ENCODE measurements around the gene CALHM5.
A peak's percentile ranks its signal among the peaks of the same experiment; 100 is the strongest.

CALHM5 gene

DNA sequence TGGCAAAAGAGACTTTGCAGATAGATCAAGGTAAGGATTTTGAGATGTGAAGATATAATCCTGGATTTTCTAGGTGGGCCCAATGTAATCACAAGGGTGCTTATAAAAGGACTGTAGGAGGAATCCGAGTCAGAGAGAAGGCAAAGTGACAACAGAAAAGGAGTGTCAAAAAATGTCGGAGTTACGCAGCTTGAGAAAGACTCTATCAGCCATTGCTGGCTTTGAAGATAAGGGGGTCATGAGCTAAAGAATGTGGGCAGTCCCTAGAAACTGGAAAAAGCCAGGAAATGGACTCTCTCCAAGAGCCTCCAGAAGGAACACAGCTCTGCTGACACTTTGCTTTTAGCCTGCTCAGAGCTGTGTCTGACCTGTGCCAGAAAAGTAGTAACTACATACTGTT lies 51.2 kb downstream of the CALHM5 start:
- H3K27ac Mint-ChIP-seq (ENCODE audit: low read depth), result no peak overlapping the region
- no peaks in the 10 kb centered on the region for H3K36me3 Mint-ChIP-seq (ENCODE audit: insufficient read depth)
- peaks cover 27% of the 10 kb centered on the region for H3K27me3 Mint-ChIP-seq
- ATAC-seq (replicated peaks; ENCODE audit: extremely low read depth, poor library complexity, severe bottlenecking) (no peak), DNase-seq (ENCODE audit: low spot score in 2 of 2) (no peak)
- H3K4me3 Mint-ChIP-seq, result no peak overlapping the region
- no peaks in the 10 kb centered on the region for H3K4me1 Mint-ChIP-seq
- no peaks in the 10 kb centered on the region for H3K9me3 Mint-ChIP-seq

DNA sequence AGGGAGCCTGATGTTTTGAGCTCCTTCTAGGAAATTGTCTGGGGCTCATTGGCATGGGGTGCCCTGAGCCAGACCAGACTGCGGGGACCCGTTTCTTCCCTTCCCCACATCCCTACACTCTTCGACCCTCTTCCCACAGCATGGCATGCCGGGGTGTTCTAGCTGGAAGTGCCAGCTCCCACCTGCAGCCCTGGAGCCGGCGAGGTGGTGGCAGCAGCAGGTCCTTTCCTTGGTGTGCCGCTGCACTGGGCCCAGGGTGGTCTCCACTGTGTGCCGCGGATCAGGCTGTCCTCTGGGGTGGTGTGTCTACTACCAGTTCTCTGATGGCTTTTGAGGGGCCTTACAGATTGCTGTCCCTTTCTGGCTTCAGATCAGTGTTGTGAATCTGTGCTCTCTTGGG lies 52.4 kb downstream of the CALHM5 start:
- H3K4me1 Mint-ChIP-seq, result no peaks in the 10 kb centered on the region
- no peaks in the 10 kb centered on the region for H3K36me3 Mint-ChIP-seq (ENCODE audit: insufficient read depth)
- ATAC-seq (replicated peaks; ENCODE audit: extremely low read depth, poor library complexity, severe bottlenecking) (no peak), DNase-seq (ENCODE audit: low spot score in 2 of 2) (no peak)
- H3K27ac Mint-ChIP-seq (ENCODE audit: low read depth), result no peak overlapping the region
- no peaks in the 10 kb centered on the region for H3K9me3 Mint-ChIP-seq
- H3K27me3 Mint-ChIP-seq, result peaks cover 27% of the 10 kb centered on the region
- no peak overlapping the region for H3K4me3 Mint-ChIP-seq

DNA sequence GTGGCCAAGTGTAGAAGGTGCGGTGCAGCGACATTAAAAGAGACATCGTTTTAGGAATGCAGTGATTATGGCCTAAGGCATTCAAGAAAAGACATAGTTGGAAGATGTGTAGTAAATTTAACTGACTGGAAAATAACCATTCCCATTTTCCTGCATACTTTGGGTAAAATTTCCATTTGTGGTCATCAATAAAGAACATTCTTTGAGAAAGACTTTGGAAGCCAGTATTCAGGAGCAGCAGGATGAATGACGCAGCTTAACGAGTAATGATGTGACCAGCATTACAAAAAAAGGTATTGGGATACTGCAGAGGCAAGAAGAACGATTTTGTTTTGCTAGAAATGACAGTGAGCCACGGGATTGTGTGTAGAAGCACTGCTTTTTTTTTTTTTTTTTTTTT lies 52.9 kb downstream of the CALHM5 start:
- H3K27me3 Mint-ChIP-seq, result peaks cover 27% of the 10 kb centered on the region
- H3K27ac Mint-ChIP-seq (ENCODE audit: low read depth), result no peak overlapping the region
- ATAC-seq (replicated peaks; ENCODE audit: extremely low read depth, poor library complexity, severe bottlenecking), result no peak
- no peaks in the 10 kb centered on the region for H3K4me1 Mint-ChIP-seq
- H3K9me3 Mint-ChIP-seq, result no peaks in the 10 kb centered on the region
- no peaks in the 10 kb centered on the region for H3K36me3 Mint-ChIP-seq (ENCODE audit: insufficient read depth)
- no peak overlapping the region for H3K4me3 Mint-ChIP-seq
- no peak for DNase-seq (ENCODE audit: low spot score in 2 of 2)

DNA sequence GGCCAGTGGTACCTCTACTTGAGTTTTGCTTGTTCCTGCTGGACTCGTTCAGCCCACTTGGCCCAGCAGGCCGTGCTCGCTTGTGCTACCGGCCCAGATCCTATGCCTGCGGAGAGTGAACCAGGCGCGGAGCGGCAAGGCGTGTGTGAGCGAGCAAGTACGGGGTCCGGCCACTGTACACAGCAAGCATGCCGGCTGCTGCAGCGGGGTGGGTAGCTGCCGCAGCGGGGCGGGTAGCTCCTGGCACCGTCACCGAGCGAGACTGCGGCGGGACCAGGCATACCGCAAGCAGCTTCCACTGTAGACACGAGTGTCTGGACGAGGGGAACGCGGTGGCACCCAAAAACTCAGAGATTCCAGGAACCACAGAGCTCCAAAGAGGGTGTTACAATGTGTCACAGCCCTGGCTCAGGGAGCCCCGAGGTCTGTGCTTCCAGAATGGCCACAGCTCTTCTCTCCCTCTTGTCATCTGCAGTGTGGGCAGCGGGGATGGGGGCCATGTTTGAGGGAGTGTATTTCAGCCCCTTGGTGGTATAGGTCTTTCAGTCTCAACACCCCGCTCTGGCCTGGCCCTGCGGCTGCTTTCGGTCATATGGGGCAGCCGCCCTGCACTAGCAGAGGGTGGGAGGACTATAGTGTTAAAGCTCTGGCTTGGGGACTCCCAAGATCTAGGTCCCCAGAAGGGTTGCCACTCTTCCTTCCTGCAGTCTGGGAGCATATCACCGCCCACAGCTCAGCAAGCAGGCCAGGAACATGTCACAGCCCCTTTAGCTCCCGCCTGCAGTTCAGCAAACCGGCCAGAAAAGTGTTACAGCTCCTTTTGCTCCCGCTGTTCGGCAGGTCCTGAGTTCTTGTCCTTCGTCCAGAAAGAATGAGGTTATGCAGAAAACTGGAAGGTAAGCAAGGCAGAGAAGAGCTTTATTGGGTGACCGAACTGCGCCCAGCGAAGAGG lies 53.8 kb downstream of the CALHM5 start:
- no peaks in the 10 kb centered on the region for H3K36me3 Mint-ChIP-seq (ENCODE audit: insufficient read depth)
- DNase-seq (ENCODE audit: low spot score in 2 of 2) (no peak), ATAC-seq (replicated peaks; ENCODE audit: extremely low read depth, poor library complexity, severe bottlenecking) (peak; percentile 30)
- no peaks in the 10 kb centered on the region for H3K9me3 Mint-ChIP-seq
- peaks cover 6% of the 10 kb centered on the region for H3K4me1 Mint-ChIP-seq
- no peak overlapping the region for H3K27ac Mint-ChIP-seq (ENCODE audit: low read depth)
- H3K4me3 Mint-ChIP-seq, result peak overlapping the region; percentile 34
- peaks cover 27% of the 10 kb centered on the region for H3K27me3 Mint-ChIP-seq

DNA sequence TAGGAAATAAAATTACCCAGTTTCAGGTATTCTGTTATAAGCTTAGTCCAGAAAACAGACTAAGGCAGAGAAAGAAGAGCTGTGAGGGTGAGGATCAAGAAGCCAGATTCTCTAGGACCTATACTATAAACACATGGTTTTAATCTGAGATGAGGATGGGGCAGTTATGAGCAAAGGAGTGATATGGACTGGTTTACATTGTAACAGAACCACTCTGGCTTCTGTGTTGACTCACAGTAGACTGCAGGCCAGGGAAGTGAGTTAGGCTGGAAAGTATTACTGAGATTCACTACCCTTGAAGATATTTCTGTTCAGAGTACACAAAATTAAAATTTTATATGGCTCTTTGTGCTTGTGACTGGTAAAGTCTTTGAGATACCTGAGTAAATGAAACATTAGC lies 56.7 kb downstream of the CALHM5 start:
- ATAC-seq (replicated peaks; ENCODE audit: extremely low read depth, poor library complexity, severe bottlenecking), result no peak
- Mint-ChIP-seq H3K9me3 (no peaks in the 10 kb centered on the region), H3K4me1 (peaks cover 27% of the 10 kb centered on the region), H3K4me3 (no peak overlapping the region), H3K27me3 (peaks cover 13% of the 10 kb centered on the region), H3K27ac (ENCODE audit: low read depth) (no peak overlapping the region), H3K36me3 (ENCODE audit: insufficient read depth) (peaks cover 18% of the 10 kb centered on the region)
- no peak for DNase-seq (ENCODE audit: low spot score in 2 of 2)

DNA sequence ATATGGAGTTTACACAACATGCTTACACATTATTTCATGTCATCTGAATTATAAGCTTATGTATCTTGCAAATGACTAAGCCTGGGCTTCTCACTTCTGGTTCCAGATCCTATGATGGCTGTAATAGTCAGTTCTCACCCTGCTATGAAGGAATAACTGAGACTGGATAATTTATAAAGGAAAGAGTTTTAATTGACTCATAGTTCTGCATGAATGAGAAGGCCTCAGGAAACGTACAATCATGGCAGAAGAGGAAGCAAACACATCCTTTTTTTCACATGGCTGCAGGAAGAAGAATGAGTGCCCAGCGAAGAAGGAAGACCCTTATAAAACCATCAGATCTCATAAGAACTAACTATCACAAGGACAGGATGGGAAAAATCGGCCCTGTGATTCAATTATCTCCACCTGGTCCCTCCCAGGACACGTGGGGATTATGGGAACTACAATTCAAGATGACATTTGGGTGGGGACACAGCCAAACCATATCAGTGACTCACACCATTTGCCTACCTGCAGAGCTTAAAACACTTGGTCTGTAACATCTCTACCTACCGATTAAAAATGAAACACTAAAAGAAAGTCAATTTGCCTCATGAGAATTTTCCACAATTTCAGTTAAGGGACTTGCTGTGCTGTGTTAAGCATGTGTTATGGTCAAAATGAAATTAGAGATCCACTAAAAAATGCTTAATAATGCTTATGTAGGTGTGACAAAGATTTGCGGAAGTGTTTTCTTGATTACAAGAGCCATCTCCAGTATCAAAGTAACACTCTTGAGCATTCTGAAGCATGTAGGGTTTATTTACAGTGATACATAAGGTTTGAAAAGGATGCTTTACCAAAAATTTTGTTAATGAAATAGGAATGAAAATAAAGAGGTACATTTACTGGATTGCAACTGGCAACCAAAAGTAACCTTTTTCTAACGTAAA lies 57.6 kb downstream of the CALHM5 start:
- Mint-ChIP-seq H3K27ac (ENCODE audit: low read depth) (no peak overlapping the region), H3K36me3 (ENCODE audit: insufficient read depth) (peaks cover 18% of the 10 kb centered on the region), H3K9me3 (no peaks in the 10 kb centered on the region), H3K4me1 (peaks cover 37% of the 10 kb centered on the region), H3K4me3 (no peak overlapping the region), H3K27me3 (peaks cover 6% of the 10 kb centered on the region)
- no peak for ATAC-seq (replicated peaks; ENCODE audit: extremely low read depth, poor library complexity, severe bottlenecking)
- no peak for DNase-seq (ENCODE audit: low spot score in 2 of 2)

DNA sequence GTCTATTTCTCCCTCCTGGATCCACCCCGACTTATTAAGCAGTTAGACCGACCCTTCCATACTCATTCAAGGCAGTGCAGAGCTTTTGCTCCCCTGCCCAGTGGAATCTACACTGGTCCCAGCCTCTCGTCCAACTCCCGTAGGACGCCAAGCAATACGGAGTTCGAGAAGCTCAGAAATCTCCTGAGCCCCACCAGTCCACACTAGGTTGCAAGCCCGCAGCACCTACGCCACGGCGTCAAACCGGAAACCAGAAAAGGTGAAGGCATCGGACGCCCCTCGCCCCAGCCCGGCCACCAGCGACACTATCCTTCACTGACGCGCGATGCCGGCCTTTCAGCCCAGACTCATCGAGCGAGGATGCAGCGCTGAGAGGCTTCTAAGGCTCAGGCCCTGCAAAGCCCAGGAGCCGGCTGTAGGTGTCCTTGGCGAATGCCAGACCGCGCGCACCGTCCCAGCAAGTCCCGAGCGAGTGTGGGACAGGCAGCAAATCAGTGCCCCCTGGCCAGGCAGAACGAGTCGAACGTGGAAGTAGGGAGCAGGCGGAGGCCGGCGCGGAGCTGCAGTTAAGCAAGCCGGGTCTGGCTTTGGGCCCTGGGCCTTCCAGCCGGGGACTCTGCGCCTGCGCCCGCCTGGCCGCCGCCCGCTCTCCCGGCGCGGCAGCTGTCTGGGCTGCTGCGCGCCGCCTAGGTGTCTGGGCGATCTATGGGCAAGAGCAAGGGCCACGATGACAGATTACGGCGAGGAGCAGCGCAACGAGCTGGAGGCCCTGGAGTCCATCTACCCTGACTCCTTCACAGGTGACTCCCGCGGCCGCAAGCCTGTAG lies 59.6 kb downstream of the CALHM5 start, which contains the start of gene RWDD1:
TSS of gene RWDD1 (plus strand) at position 649 of the 827 bp plus-strand sequence. CDS start at position 728, 79 bp downstream.
- peaks cover 22% of the 10 kb centered on the region for H3K36me3 Mint-ChIP-seq (ENCODE audit: insufficient read depth)
- DNase-seq (ENCODE audit: low spot score in 2 of 2), result peak; percentile 94 to 98
- peaks cover 46% of the 10 kb centered on the region for H3K4me1 Mint-ChIP-seq
- H3K27ac Mint-ChIP-seq (ENCODE audit: low read depth), result peak within 1 kb of the TSS; percentile 98
- H3K27me3 Mint-ChIP-seq, result no peaks in the 10 kb centered on the region
- H3K9me3 Mint-ChIP-seq, result no peaks in the 10 kb centered on the region
- peak; percentile 97 for ATAC-seq (replicated peaks; ENCODE audit: extremely low read depth, poor library complexity, severe bottlenecking)
- peak within 1 kb of the TSS; percentile 95 for H3K4me3 Mint-ChIP-seq

DNA sequence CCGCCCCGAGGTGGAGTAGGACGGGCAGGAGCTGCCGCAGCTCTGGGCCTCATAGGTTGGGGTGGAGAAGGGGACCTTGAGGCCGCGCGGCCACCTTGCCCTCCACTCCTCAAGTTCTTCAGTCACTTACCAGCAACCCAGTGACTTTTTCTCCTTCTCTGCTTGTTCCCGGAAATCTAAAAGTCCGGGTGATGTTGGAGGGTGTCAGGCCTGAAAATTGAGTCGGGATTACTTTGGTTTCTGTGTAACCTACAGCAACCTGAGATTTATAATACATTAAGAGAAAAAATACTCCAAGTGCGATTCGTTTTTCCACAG lies 60.2 kb downstream of the CALHM5 start:
- H3K4me1 Mint-ChIP-seq, result peaks cover 51% of the 10 kb centered on the region
- DNase-seq (ENCODE audit: low spot score in 2 of 2) (no peak), ATAC-seq (replicated peaks; ENCODE audit: extremely low read depth, poor library complexity, severe bottlenecking) (no peak)
- no peaks in the 10 kb centered on the region for H3K9me3 Mint-ChIP-seq
- H3K36me3 Mint-ChIP-seq (ENCODE audit: insufficient read depth), result peaks cover 25% of the 10 kb centered on the region
- H3K27me3 Mint-ChIP-seq, result no peaks in the 10 kb centered on the region
- H3K27ac Mint-ChIP-seq (ENCODE audit: low read depth), result peak overlapping the region; percentile 98
- H3K4me3 Mint-ChIP-seq, result peak overlapping the region; percentile 95

DNA sequence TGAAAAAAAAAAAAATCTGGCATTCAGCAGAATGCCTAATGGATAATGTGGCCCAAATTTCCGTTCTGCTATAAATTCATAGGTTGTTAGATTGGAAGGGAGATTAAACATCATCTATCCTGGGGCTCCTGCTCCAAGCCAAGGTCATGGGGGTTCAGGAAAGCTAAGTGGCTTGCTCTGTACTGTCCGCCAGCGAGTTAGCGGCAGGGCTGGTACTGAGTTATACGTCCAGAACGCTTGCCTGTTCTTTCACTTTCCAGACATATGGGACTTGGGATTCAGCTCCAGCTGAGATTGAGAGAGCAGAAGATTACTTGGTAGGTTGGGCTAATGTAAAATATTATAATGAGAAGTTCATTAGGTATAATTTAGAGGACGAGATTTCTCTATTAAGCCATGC lies 60.7 kb downstream of the CALHM5 start:
- peak overlapping the region; percentile 95 for H3K4me3 Mint-ChIP-seq
- peaks cover 54% of the 10 kb centered on the region for H3K4me1 Mint-ChIP-seq
- DNase-seq (ENCODE audit: low spot score in 2 of 2) (no peak), ATAC-seq (replicated peaks; ENCODE audit: extremely low read depth, poor library complexity, severe bottlenecking) (no peak)
- peak overlapping the region; percentile 98 for H3K27ac Mint-ChIP-seq (ENCODE audit: low read depth)
- no peaks in the 10 kb centered on the region for H3K27me3 Mint-ChIP-seq
- H3K36me3 Mint-ChIP-seq (ENCODE audit: insufficient read depth), result peaks cover 25% of the 10 kb centered on the region
- no peaks in the 10 kb centered on the region for H3K9me3 Mint-ChIP-seq

All from central memory CD8-positive, alpha-beta T cell (primary cell).